Measurements from ENCODE around the gene RPS6KA4. TPM values are rescaled to one million over a fixed set of nuclear protein-coding genes. Genes with fewer than 3 reads are reported as not detected.
A peak's percentile ranks its signal among the peaks of the same experiment; 100 is the strongest.

RPS6KA4 gene
- total and polyA plus RNA-seq, 8 donors: 7.4 to 18.8 (median 10.5) TPM

- Histone ChIP-seq H3K4me1 (peaks cover 0 to 4% (median 3%) of the 10 kb centered on the region in 3 donors), H3K4me3 (no peak within 1 kb of the TSS), H3K27me3 (no peaks in the 10 kb centered on the region), H3K36me3 (no peaks in the 10 kb centered on the region), H3K27ac (no peak within 1 kb of the TSS), H3K9me3 (no peaks in the 10 kb centered on the region)
- DNase-seq (peak in 2 of 6 donors; percentile 57 to 79), ATAC-seq (peak in 2 of 4 donors; percentile 14 to 29), FAIRE-seq (no peak)
- 84 to 91% methylated on average over 16 of the region's 16 CpGs for WGBS, 2 donors
- intact Hi-C loops (cut with DNase I): no loop called here
- TF ChIP-seq, protein P1, sequence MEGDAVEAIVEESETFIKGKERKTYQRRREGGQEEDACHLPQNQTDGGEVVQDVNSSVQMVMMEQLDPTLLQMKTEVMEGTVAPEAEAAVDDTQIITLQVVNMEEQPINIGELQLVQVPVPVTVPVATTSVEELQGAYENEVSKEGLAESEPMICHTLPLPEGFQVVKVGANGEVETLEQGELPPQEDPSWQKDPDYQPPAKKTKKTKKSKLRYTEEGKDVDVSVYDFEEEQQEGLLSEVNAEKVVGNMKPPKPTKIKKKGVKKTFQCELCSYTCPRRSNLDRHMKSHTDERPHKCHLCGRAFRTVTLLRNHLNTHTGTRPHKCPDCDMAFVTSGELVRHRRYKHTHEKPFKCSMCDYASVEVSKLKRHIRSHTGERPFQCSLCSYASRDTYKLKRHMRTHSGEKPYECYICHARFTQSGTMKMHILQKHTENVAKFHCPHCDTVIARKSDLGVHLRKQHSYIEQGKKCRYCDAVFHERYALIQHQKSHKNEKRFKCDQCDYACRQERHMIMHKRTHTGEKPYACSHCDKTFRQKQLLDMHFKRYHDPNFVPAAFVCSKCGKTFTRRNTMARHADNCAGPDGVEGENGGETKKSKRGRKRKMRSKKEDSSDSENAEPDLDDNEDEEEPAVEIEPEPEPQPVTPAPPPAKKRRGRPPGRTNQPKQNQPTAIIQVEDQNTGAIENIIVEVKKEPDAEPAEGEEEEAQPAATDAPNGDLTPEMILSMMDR (IDR thresholded peaks at IDR 0.05): no peak
Measured at GRCh38 chr11:64339754-64340408, 19.1 kb upstream of the RPS6KA4 start, which contains the start of gene CCDC88B. CCDC88B (plus strand) TSS chr11:64340204; CDS start chr11:64340267, 63 bp downstream.

DNA sequence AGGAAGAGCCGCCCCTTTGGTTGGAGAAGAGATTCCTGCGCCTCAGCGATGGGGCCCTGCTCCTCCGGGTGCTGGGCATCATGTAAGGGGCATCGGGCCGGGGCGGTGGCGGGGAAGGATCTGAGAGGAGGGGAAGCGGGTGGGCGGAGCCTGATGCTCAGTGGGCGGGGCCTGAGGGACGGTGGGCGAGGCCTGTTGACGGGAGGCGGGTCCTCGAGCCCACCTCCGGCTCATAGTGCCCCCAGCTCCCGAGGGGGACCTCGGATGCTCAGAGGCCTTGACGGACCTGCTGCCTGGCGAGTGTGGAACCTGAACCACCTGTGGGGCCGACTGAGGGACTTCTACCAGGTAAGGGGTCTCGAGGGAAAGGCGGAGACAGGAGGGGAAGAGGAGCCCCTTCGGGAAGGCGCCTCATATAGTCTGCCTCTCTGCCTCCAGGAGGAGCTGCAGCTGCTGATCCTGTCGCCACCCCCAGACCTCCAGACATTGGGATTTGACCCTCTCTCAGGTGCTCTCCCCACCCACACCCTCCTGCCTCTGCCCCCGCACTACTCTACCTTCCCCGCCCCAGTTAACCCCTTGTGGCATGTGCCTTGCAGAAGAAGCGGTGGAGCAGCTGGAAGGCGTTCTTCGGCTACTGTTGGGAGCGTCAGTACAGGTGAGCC is 18.2 kb upstream of the RPS6KA4 start:
- Histone ChIP-seq H3K4me3 (no peak overlapping the region), H3K4me1 (peaks cover 0 to 4% (median 3%) of the 10 kb centered on the region in 3 donors), H3K36me3 (no peaks in the 10 kb centered on the region), H3K9me3 (no peaks in the 10 kb centered on the region), H3K27me3 (no peaks in the 10 kb centered on the region), H3K27ac (no peak overlapping the region)
- DNase-seq: peak in 3 of 6 donors; percentile 66 to 83 (median 70)
- ATAC-seq: no peak
- intact Hi-C loops (cut with DNase I): no loop called here
- WGBS, 2 donors: 48 to 54% methylated on average over 33 of the region's 33 CpGs
- TF ChIP-seq, protein P1 (IDR thresholded peaks at IDR 0.05): no peak
- no peak for FAIRE-seq

DNA sequence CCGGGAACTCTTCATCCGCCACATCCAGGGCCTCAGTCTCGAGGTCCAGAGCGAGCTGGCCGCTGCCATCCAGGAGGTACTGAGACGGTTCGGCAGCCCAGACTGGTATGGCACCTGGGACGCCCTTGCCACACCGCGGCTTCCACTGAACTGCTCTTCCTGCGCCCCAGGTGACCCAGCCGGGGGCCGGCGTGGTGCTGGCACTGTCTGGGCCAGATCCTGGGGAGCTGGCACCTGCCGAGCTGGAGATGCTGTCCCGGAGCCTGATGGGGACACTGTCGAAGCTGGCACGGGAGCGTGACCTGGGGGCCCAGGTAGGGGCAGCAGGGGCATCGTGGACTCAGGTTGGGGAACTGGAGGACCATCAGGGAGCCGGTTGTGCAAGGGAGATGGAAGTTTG is 17.5 kb upstream of the RPS6KA4 start:
- Histone ChIP-seq H3K36me3 (no peaks in the 10 kb centered on the region), H3K4me3 (no peak overlapping the region), H3K9me3 (no peaks in the 10 kb centered on the region), H3K27ac (no peak overlapping the region), H3K27me3 (no peaks in the 10 kb centered on the region), H3K4me1 (peaks cover 0 to 4% (median 3%) of the 10 kb centered on the region in 3 donors)
- TF ChIP-seq, protein P1 (IDR thresholded peaks at IDR 0.05): no peak
- ATAC-seq (no peak), DNase-seq (peak in 2 of 6 donors; percentile 50 to 79), FAIRE-seq (no peak)
- intact Hi-C loops (cut with DNase I): no loop called here
- WGBS, 2 donors: 90 to 91% methylated on average over 21 of the region's 21 CpGs

GRCh38 chr11:64341851-64342791 is 16.8 kb upstream of the RPS6KA4 start:
- 21 to 25% methylated on average over 52 to 55 of the region's 55 CpGs for WGBS, 2 donors
- FAIRE-seq: no peak
- peak overlapping the region in 2 of 4 donors; percentile 27 to 40 for H3K4me3 ChIP-seq

More at GRCh38 chr11:64341851-64342791, 16.8 kb upstream of the RPS6KA4 start:
- H3K36me3 ChIP-seq: no peaks in the 10 kb centered on the region
- no peaks in the 10 kb centered on the region for H3K9me3 ChIP-seq
- H3K4me1 ChIP-seq: peaks cover 0 to 4% (median 3%) of the 10 kb centered on the region in 3 donors
- H3K27ac ChIP-seq: peak overlapping the region; percentile 43 to 65 (median 56)
- no peaks in the 10 kb centered on the region for H3K27me3 ChIP-seq
- TF ChIP-seq, protein P1 (IDR thresholded peaks at IDR 0.05): peak in 2 of 4 donors; percentile 25 to 41
- intact Hi-C loops (cut with DNase I): no loop called here
- DNase-seq (peak; percentile 92 to 98 (median 97)), ATAC-seq (peak; percentile 97 to 98 (median 97))

Data from pancreas (tissue), 10 donors.